ENCODE results near the gene LATS2. TPM values are rescaled to one million over a fixed set of nuclear protein-coding genes. Genes with fewer than 3 reads are reported as not detected.

LATS2 gene
- total and polyA plus RNA-seq, 2 of the 8 experiments (the other 6 are each of a cell fraction or from before 2014, with no cell fraction given): 8.3 to 26.2 TPM

DNA sequence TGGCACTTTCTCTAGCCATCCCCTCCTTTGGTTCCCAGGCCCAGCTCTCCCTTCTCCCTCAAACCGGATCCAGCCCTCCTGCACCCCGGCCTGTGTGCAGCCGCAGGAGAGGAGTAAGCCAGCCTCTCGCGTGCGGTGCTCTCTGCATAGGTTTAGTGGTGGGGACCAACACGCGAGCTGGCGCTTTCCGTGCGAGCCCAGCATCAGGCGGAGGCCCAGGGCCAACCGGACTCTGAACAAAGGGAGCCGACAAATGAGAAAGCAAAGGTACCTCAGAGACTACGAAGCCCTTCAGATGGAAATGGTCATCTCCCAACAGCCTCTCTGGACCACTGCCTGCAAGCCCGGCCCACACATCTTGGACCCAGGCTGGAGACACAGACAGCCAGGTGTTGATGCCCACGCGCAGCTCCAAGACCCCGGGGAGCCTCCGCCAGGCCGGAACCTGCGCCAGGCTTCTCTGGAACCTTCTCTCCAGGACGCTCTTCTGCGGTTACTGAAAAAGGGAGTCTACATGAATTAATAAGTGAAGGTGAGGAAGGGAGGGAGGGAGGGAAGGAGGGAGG lies 16.5 kb upstream of the LATS2 start:
- DNase-seq (ENCODE audit: low read depth in 1 of 2, low spot score in 2 of 2): no peak
- Histone ChIP-seq H3K79me2 (ENCODE audit: control insufficient read depth in 1 of 2, insufficient read depth in 2 of 2, low read length in 2 of 2) (no peaks in the 10 kb centered on the region), H3K56ac (replicated peaks; ENCODE audit: insufficient read length, low read depth, low read length) (no peak overlapping the region), H4K20me1 (replicated peaks in 1 of 2; ENCODE audit: control insufficient read depth in 1 of 2, insufficient read depth in 2 of 2, low read length in 2 of 2) (no peaks in the 10 kb centered on the region), H3K4me2 (ENCODE audit: insufficient read depth in 1 of 2, low read depth in 2 of 2, low read length in 2 of 2) (no peak overlapping the region), H2BK12ac (ENCODE audit: low read depth, low read length) (0 out of 2 replicates have a peak overlapping the region, but pooled peaks have one; percentile 0), H2BK15ac (ENCODE audit: low read length) (0 out of 2 replicates have a peak overlapping the region, but pooled peaks have one; percentile 93), H3K79me1 (ENCODE audit: low read depth, low read length) (no peaks in the 10 kb centered on the region), H3K23ac (ENCODE audit: insufficient read length) (no peak overlapping the region), H3K4ac (replicated peaks; ENCODE audit: insufficient read length, low read depth, low read length) (peak overlapping the region; percentile 83), H4K91ac (replicated peaks; ENCODE audit: insufficient read length, low read length) (peak overlapping the region; percentile 61), H3K9me3 (ENCODE audit: insufficient read depth in 2 of 2, low read depth in 1 of 2, low read length in 1 of 2) (no peaks in the 10 kb centered on the region), H2AK5ac (ENCODE audit: low read depth, low read length) (no peak overlapping the region), H2AFZ (ENCODE audit: low read length) (0 out of 2 replicates have a peak overlapping the region, but pooled peaks have one; percentile 5), H3K4me3 (ENCODE audit: extremely low read depth in 1 of 4, insufficient read depth in 2 of 4, low read depth in 3 of 4, low read length in 4 of 4) (no peak overlapping the region), H2BK5ac (ENCODE audit: low read depth, low read length) (no peak overlapping the region; the same call in 1 of the 2 replicates), H3K18ac (ENCODE audit: extremely low read depth, low read length) (no peak overlapping the region), H3K9ac (replicated peaks in 1 of 4; ENCODE audit: extremely low read depth in 1 of 4, low read depth in 3 of 4, low read length in 3 of 4) (no peak overlapping the region), H4K8ac (ENCODE audit: extremely low read depth, insufficient read depth, low read length) (peak overlapping the region; percentile 28), H3K27ac (ENCODE audit: low read depth, low read length) (no peak overlapping the region), H3K23me2 (ENCODE audit: low read depth, low read length) (no peaks in the 10 kb centered on the region; the same call in 1 of the 2 replicates), H3K27me3 (replicated peaks in 1 of 4; ENCODE audit: control insufficient read depth in 3 of 4, extremely low read depth in 1 of 4, insufficient read depth in 3 of 4, low read length in 3 of 4) (no peaks in the 10 kb centered on the region; a peak in 1 of 7 replicates), H3K14ac (ENCODE audit: insufficient read length) (no peak overlapping the region), H2BK120ac (replicated peaks; ENCODE audit: low read depth, low read length) (peak overlapping the region; percentile 58), H3K4me1 (replicated peaks in 1 of 4; ENCODE audit: control insufficient read depth in 3 of 4, insufficient read depth in 4 of 4, low read length in 3 of 4) (peaks cover 3 to 9% (median 5%) of the 10 kb centered on the region in 4 experiments; a peak in 5 of 7 replicates), H3K36me3 (ENCODE audit: control insufficient read depth in 2 of 4, insufficient read depth in 4 of 4, low read length in 3 of 4) (no peaks in the 10 kb centered on the region), H2BK20ac (ENCODE audit: low read length) (peak overlapping the region; percentile 23; the same call in 1 of the 2 replicates), H4K5ac (ENCODE audit: insufficient read length, low read depth, low read length) (no peak overlapping the region)
- no peak for FAIRE-seq
- CTCF ChIA-PET (ENCODE audit: partially characterized antibody): interaction anchor here (0.6 to 1.4 kb wide), 3 partner anchors 17 to 134 kb away, joined by 3 to 5 read pairs (median 3); partner anchors contain the start of gene LATS2
- POLR2A ChIA-PET (ENCODE audit: partially characterized antibody): interaction anchor here (0.9 to 6.4 kb wide), 5 partner anchors 15 to 99 kb away, joined by 3 to 45 read pairs (median 3); partner anchors contain the start of gene LATS2
- no peak for TF ChIP-seq CEBPB (IDR thresholded peaks at IDR 0.05; ENCODE audit: low read depth, low read length)
- TF ChIP-seq EP300 (IDR thresholded peaks at IDR 0.05; ENCODE audit: borderline replicate concordance in 1 of 2, low read depth in 2 of 2, low read length in 2 of 2): no peak
- TF ChIP-seq TEAD4 (IDR thresholded peaks at IDR 0.05; ENCODE audit: low read depth, low read length): no peak
- TF ChIP-seq ASH2L (IDR thresholded peaks at IDR 0.05; ENCODE audit: low read length): no peak
- TF ChIP-seq, protein P1, sequence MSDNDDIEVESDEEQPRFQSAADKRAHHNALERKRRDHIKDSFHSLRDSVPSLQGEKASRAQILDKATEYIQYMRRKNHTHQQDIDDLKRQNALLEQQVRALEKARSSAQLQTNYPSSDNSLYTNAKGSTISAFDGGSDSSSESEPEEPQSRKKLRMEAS (IDR thresholded peaks at IDR 0.05): no peak
- TF ChIP-seq TAF1 (IDR thresholded peaks at IDR 0.05; ENCODE audit: low read depth, low read length): no peak
- no peak for TF ChIP-seq BCL11A (IDR thresholded peaks at IDR 0.05; ENCODE audit: low read depth in 2 of 2, low read length in 2 of 2)
- no peak for TF ChIP-seq PHF8 (conservative IDR thresholded peaks at IDR 0.05; ENCODE audit: low read depth, low read length)
- TF ChIP-seq ZNF274 (IDR thresholded peaks at IDR 0.05; ENCODE audit: borderline replicate concordance, extremely low read depth, low read length): no peak
- no peak for TF ChIP-seq CBX8 (IDR thresholded peaks at IDR 0.05; ENCODE audit: borderline replicate concordance, low read depth, low read length)
- no peak for TF ChIP-seq RFX5 (IDR thresholded peaks at IDR 0.05; ENCODE audit: borderline replicate concordance, low read depth, low read length)
- 94% methylated on average over 22 of the region's 24 CpGs; no CpG with 5 or more reads in 1 of the 2 experiments for WGBS, 2 experiments (ENCODE audit: extremely low coverage in 1 of 2, insufficient coverage in 1 of 2, insufficient read length in 1 of 2, insufficient replicate concordance in 2 of 2, low coverage in 1 of 2, low lambda C conversion rate in 2 of 2, missing lambda C conversion rate in 1 of 2)
